HG03039 (cell line): ENCODE measurements around the gene F10.
"Not testable (repeated sequence)": the region's sequence is repeated elsewhere in the genome, so short reads cannot be mapped to it uniquely, and the experiment has no call there.

ENCODE experiments used
- ATAC-seq: cut with Tn5 transposase; IDR thresholded peaks from one replicate; pipeline ENCODE4 v1.9.1; 2021; ENCODE audit warnings: mild to moderate bottlenecking, moderate library complexity; ENCODE audit not compliant: unreplicated experiment

The F10 gene

GRCh38 chr13:113098162-113098732, 24.4 kb upstream of the F10 start:
- no peak for ATAC-seq

- ATAC-seq: no peak
Measured at GRCh38 chr13:113099142-113099541, 23.5 kb upstream of the F10 start.

GRCh38 chr13:113102302-113102701, 20.3 kb upstream of the F10 start:
- ATAC-seq: not testable (repeated sequence)

GRCh38 chr13:113102727-113103126, 19.9 kb upstream of the F10 start:
- ATAC-seq: no peak

- ATAC-seq: no peak
Measured at GRCh38 chr13:113103646-113104045, 19.0 kb upstream of the F10 start.

- no peak for ATAC-seq
Measured at GRCh38 chr13:113105032-113105920, 17.3 kb upstream of the F10 start, which contains the start of gene F7. F7 (plus strand) TSS chr13:113105791; CDS start chr13:113105842, 51 bp downstream.

GRCh38 chr13:113105921-113106452, 16.6 kb upstream of the F10 start:
- ATAC-seq: no peak

- no peak for ATAC-seq
Measured at GRCh38 chr13:113106711-113107351, 15.8 kb upstream of the F10 start.

- ATAC-seq: not testable (repeated sequence)
Measured at GRCh38 chr13:113108521-113108920, 14.1 kb upstream of the F10 start.

- ATAC-seq: no peak
Measured at GRCh38 chr13:113109151-113110047, 13.2 kb upstream of the F10 start.

- no peak for ATAC-seq
Measured at GRCh38 chr13:113110048-113110851, 12.3 kb upstream of the F10 start.

- ATAC-seq: no peak
Measured at GRCh38 chr13:113110852-113111315, 11.7 kb upstream of the F10 start.

GRCh38 chr13:113111821-113112220, 10.8 kb upstream of the F10 start:
- not testable (repeated sequence) for ATAC-seq

GRCh38 chr13:113112475-113112874, 10.1 kb upstream of the F10 start:
- ATAC-seq: not testable (repeated sequence)

GRCh38 chr13:113112893-113113845, 9.4 kb upstream of the F10 start:
- ATAC-seq: no peak

GRCh38 chr13:113113846-113114271, 8.7 kb upstream of the F10 start:
- no peak for ATAC-seq

GRCh38 chr13:113114511-113115362, 7.9 kb upstream of the F10 start:
- ATAC-seq: no peak
